Parathyroid adenoma (tissue), 2 donors: ENCODE data around the gene RPRD1A.
A peak's percentile ranks its signal among the peaks of the same experiment; 100 is the strongest.
"Not testable (repeated sequence)": the region's sequence is repeated elsewhere in the genome, so short reads cannot be mapped to it uniquely, and the experiment has no call there.

Experiments
- H2AFZ ChIP-seq: fragments of 300-600 bp; sonication (generic); one replicate; pipeline ENCODE4 v1.7.0; 2017; ENCODE audit warnings: antibody characterized with exemption, mild to moderate bottlenecking
- H3K27ac ChIP-seq: fragments of 300-600 bp; sonication (generic); one replicate; pipeline ENCODE4 v1.7.0; 2017
- H3K27me3 ChIP-seq: fragments of 300-600 bp; sonication (generic); one replicate; pipeline ENCODE4 v1.7.0; 2017; ENCODE audit warnings: low read length; ENCODE audit not compliant: control insufficient read depth, insufficient read depth
- H3K36me3 ChIP-seq: fragments of 300-600 bp; sonication (generic); one replicate; pipeline ENCODE4 v1.7.0; 2017; ENCODE audit warnings: low read length; ENCODE audit not compliant: control insufficient read depth, insufficient read depth
- H3K4me1 ChIP-seq: fragments of 300-600 bp; sonication (generic); one replicate; pipeline ENCODE4 v1.7.0; 2017; ENCODE audit warnings: control low read depth
- H3K4me2 ChIP-seq: fragments of 300-600 bp; sonication (generic); one replicate; pipeline ENCODE4 v1.7.0; 2017; ENCODE audit warnings: low read length
- H3K4me3 ChIP-seq: fragments of 300-600 bp; sonication (generic); one replicate; pipeline ENCODE4 v1.7.0; 2017; ENCODE audit warnings: low read depth, low read length
- H3K79me2 ChIP-seq: fragments of 300-600 bp; sonication (generic); one replicate; pipeline ENCODE4 v1.7.0; 2017; ENCODE audit warnings: control low read depth
- H3K9ac ChIP-seq: fragments of 300-600 bp; sonication (generic); one replicate; pipeline ENCODE4 v1.7.0; 2017; ENCODE audit warnings: mild to moderate bottlenecking
- H3K9me3 ChIP-seq: fragments of 300-600 bp; sonication (generic); one replicate; pipeline ENCODE4 v1.7.0; 2017; ENCODE audit warnings: low read length; ENCODE audit not compliant: control insufficient read depth
- CTCF ChIP-seq: fragments of 300-600 bp; sonication (generic); IDR thresholded peaks from one replicate; pipeline ENCODE4 v1.7.0; 2017; ENCODE audit warnings: antibody characterized with exemption, mild to moderate bottlenecking
- donor health status: primary hyperparathyroidism.

Gene RPRD1A

GRCh38 chr18:36101943-36102342 is 34.6 kb upstream of the RPRD1A start:
- Histone ChIP-seq H3K9me3 (no peaks in the 10 kb centered on the region), H3K4me2 (no peak overlapping the region), H3K36me3 (no peaks in the 10 kb centered on the region), H3K9ac (no peak overlapping the region), H3K27ac (no peak overlapping the region), H3K27me3 (no peaks in the 10 kb centered on the region), H2AFZ (no peak overlapping the region), H3K4me3 (no peak overlapping the region), H3K79me2 (no peaks in the 10 kb centered on the region), H3K4me1 (no peaks in the 10 kb centered on the region)
- TF ChIP-seq CTCF, result no peak

- Histone ChIP-seq H3K4me3 (no peak overlapping the region), H3K36me3 (no peaks in the 10 kb centered on the region), H3K27me3 (no peaks in the 10 kb centered on the region), H3K4me2 (no peak overlapping the region), H3K9ac (no peak overlapping the region), H3K4me1 (no peaks in the 10 kb centered on the region), H2AFZ (no peak overlapping the region), H3K79me2 (no peaks in the 10 kb centered on the region), H3K27ac (no peak overlapping the region), H3K9me3 (no peaks in the 10 kb centered on the region)
- no peak for TF ChIP-seq CTCF
These were observed 32.0 kb upstream of the RPRD1A start for GRCh38 chr18:36099311-36099710.

- H3K9ac ChIP-seq, result no peak overlapping the region
- no peaks in the 10 kb centered on the region for H3K79me2 ChIP-seq
- no peaks in the 10 kb centered on the region for H3K9me3 ChIP-seq
- no peak overlapping the region for H3K4me2 ChIP-seq
- no peaks in the 10 kb centered on the region for H3K36me3 ChIP-seq
- no peaks in the 10 kb centered on the region for H3K27me3 ChIP-seq
- H2AFZ ChIP-seq, result no peak overlapping the region
- peaks cover 2% of the 10 kb centered on the region for H3K4me1 ChIP-seq
- TF ChIP-seq CTCF, result no peak
- no peak overlapping the region for H3K27ac ChIP-seq
- H3K4me3 ChIP-seq, result no peak overlapping the region
These were observed 29.6 kb upstream of the RPRD1A start for GRCh38 chr18:36096955-36097354.

GRCh38 chr18:36095936-36096519 is 28.7 kb upstream of the RPRD1A start:
- Histone ChIP-seq H3K4me3 (no peak overlapping the region), H3K27ac (no peak overlapping the region), H3K4me2 (no peak overlapping the region), H3K9ac (no peak overlapping the region), H3K27me3 (no peaks in the 10 kb centered on the region), H3K36me3 (no peaks in the 10 kb centered on the region), H3K9me3 (no peaks in the 10 kb centered on the region), H2AFZ (no peak overlapping the region), H3K4me1 (peaks cover 2% of the 10 kb centered on the region), H3K79me2 (no peaks in the 10 kb centered on the region)
- peak; percentile 60 for TF ChIP-seq CTCF

GRCh38 chr18:36094431-36094830 is 27.1 kb upstream of the RPRD1A start:
- no peak overlapping the region for H2AFZ ChIP-seq
- TF ChIP-seq CTCF, result no peak

GRCh38 chr18:36092116-36092515 is 24.8 kb upstream of the RPRD1A start:
- H3K9me3 ChIP-seq, H3K9ac ChIP-seq, H3K4me3 ChIP-seq, H3K27ac ChIP-seq, H3K4me2 ChIP-seq, H3K4me1 ChIP-seq, H3K79me2 ChIP-seq, H3K36me3 ChIP-seq, H3K27me3 ChIP-seq: not testable (repeated sequence)
- H2AFZ ChIP-seq, result peak overlapping the region; percentile 54

More at GRCh38 chr18:36094431-36094830, 27.1 kb upstream of the RPRD1A start:
- peaks cover 2% of the 10 kb centered on the region for H3K4me1 ChIP-seq
- H3K36me3 ChIP-seq, result no peaks in the 10 kb centered on the region
- H3K4me3 ChIP-seq, result no peak overlapping the region
- no peak overlapping the region for H3K27ac ChIP-seq
- no peaks in the 10 kb centered on the region for H3K9me3 ChIP-seq
- H3K9ac ChIP-seq, result no peak overlapping the region
- no peaks in the 10 kb centered on the region for H3K79me2 ChIP-seq
- no peaks in the 10 kb centered on the region for H3K27me3 ChIP-seq
- no peak overlapping the region for H3K4me2 ChIP-seq
